ENCODE measurements around the gene SORT1.

- TF ChIP-seq, protein P1, sequence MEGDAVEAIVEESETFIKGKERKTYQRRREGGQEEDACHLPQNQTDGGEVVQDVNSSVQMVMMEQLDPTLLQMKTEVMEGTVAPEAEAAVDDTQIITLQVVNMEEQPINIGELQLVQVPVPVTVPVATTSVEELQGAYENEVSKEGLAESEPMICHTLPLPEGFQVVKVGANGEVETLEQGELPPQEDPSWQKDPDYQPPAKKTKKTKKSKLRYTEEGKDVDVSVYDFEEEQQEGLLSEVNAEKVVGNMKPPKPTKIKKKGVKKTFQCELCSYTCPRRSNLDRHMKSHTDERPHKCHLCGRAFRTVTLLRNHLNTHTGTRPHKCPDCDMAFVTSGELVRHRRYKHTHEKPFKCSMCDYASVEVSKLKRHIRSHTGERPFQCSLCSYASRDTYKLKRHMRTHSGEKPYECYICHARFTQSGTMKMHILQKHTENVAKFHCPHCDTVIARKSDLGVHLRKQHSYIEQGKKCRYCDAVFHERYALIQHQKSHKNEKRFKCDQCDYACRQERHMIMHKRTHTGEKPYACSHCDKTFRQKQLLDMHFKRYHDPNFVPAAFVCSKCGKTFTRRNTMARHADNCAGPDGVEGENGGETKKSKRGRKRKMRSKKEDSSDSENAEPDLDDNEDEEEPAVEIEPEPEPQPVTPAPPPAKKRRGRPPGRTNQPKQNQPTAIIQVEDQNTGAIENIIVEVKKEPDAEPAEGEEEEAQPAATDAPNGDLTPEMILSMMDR (conservative IDR thresholded peaks at IDR 0.05 in 1 of 2, IDR thresholded peaks at IDR 0.05 in 1 of 2; ENCODE audit: extremely low read depth in 1 of 2, insufficient read depth in 1 of 2, low read depth in 1 of 2, low read length in 2 of 2) = no peak
- TF ChIP-seq EZH2 (IDR thresholded peaks at IDR 0.05; ENCODE audit: borderline replicate concordance, low read length) = no peak
These were observed 136.1 kb downstream of the SORT1 start for GRCh38 chr1:109261578-109261977.
